DND-41 (cell line): ENCODE data around the gene GABRR2.

Source experiments
- ATAC-seq: fragments of 200-7000 bp; cut with Tn5 transposase; 3 replicates; pipeline ENCODE4 v1.9.1; 2021; ENCODE audit warnings: low read depth; ENCODE audit not compliant: insufficient read depth
- DNase-seq: peaks from one replicate; pipeline ENCODE4 v3.0.0-alpha.2; 2020
- H2AFZ ChIP-seq: 2 replicates; pipeline ENCODE4 v1.6.0; 2012; ENCODE audit warnings: low read depth, low read length
- H3K27ac ChIP-seq: 2 replicates; pipeline ENCODE4 v1.5.1; 2012; ENCODE audit warnings: low read length, inconsistent platforms
- H3K27me3 ChIP-seq: fragments of 200-600 bp; sonication (generic); 2 replicates; pipeline ENCODE4 v1.6.0; 2012; ENCODE audit warnings: low read length, mild to moderate bottlenecking, inconsistent platforms; ENCODE audit not compliant: insufficient read depth, poor library complexity
- H3K36me3 ChIP-seq: 2 replicates; pipeline ENCODE4 v1.5.1; 2012; ENCODE audit warnings: low read length, inconsistent platforms; ENCODE audit not compliant: insufficient read depth
- H3K4me1 ChIP-seq: 2 replicates; pipeline ENCODE4 v1.5.1; 2012; ENCODE audit warnings: mild to moderate bottlenecking, low read length; ENCODE audit not compliant: insufficient read depth
- H3K4me2 ChIP-seq: 2 replicates; pipeline ENCODE4 v1.6.0; 2012; ENCODE audit warnings: mild to moderate bottlenecking, moderate library complexity, low read length, inconsistent platforms; ENCODE audit not compliant: insufficient read depth
- H3K4me3 ChIP-seq, 2 experiments: fragments of 200-600 bp in 1 of 2; shearing (Covaris generic) in 1 of 2; 2 replicates each; pipeline ENCODE4 v1.5.1; 2012 to 2016; ENCODE audit warnings: inconsistent platforms in 2 of 2, low read length in 2 of 2, mild to moderate bottlenecking in 2 of 2, low read depth in 1 of 2, moderate library complexity in 1 of 2
- H3K79me2 ChIP-seq: 2 replicates; pipeline ENCODE4 v1.6.0; 2012; ENCODE audit warnings: low read length, inconsistent platforms; ENCODE audit not compliant: insufficient read depth
- H3K9ac ChIP-seq: 2 replicates; pipeline ENCODE4 v1.6.0; 2012; ENCODE audit warnings: low read depth, mild to moderate bottlenecking, inconsistent platforms, low read length, moderate library complexity
- H3K9me3 ChIP-seq: 2 replicates; pipeline ENCODE4 v1.5.1; 2012; ENCODE audit warnings: low read length, moderate library complexity, mild to moderate bottlenecking, inconsistent platforms; ENCODE audit not compliant: insufficient read depth, severe bottlenecking
- H4K20me1 ChIP-seq: 2 replicates; pipeline ENCODE4 v1.6.0; 2012; ENCODE audit warnings: low read length; ENCODE audit not compliant: insufficient read depth
- EZH2 ChIP-seq: IDR thresholded peaks from 3 replicates; pipeline ENCODE4 v1.6.1; 2012; ENCODE audit warnings: borderline replicate concordance, low read depth, mild to moderate bottlenecking, moderate library complexity, low read length, inconsistent platforms; ENCODE audit not compliant: severe bottlenecking
- TF ChIP-seq, protein P1 (sequence below): IDR thresholded peaks from 2 replicates; pipeline ENCODE4 v1.5.1; 2012; ENCODE audit warnings: borderline replicate concordance, low read length, moderate library complexity, mild to moderate bottlenecking; ENCODE audit not compliant: poor library complexity, severe bottlenecking; ENCODE audit errors: extremely low read depth

GABRR2 gene

DNA sequence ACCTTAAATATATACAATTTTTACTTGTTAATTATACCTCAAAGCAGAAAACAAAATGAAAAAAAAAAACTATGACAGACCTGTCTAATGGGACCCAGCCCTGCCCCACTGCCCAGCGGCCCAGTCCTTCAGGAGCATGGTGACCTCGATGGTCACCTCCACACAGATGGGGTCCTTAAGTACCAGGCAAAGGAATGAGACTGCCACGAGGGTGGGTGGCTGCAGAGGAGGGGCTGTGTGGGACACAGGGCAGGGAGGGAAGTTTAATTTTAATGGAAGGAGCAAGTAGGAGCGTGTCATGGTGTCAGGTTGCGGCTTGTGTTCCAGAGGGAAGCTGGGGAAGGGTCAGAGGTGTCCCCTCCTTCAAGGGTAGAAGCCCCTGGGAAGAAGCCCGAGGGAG, 28.6 kb downstream of the GABRR2 start:
- H4K20me1 ChIP-seq = no peaks in the 10 kb centered on the region
- no peak overlapping the region for H3K4me2 ChIP-seq
- no peaks in the 10 kb centered on the region for H3K4me1 ChIP-seq
- H3K9me3 ChIP-seq = no peaks in the 10 kb centered on the region
- TF ChIP-seq, protein P1, sequence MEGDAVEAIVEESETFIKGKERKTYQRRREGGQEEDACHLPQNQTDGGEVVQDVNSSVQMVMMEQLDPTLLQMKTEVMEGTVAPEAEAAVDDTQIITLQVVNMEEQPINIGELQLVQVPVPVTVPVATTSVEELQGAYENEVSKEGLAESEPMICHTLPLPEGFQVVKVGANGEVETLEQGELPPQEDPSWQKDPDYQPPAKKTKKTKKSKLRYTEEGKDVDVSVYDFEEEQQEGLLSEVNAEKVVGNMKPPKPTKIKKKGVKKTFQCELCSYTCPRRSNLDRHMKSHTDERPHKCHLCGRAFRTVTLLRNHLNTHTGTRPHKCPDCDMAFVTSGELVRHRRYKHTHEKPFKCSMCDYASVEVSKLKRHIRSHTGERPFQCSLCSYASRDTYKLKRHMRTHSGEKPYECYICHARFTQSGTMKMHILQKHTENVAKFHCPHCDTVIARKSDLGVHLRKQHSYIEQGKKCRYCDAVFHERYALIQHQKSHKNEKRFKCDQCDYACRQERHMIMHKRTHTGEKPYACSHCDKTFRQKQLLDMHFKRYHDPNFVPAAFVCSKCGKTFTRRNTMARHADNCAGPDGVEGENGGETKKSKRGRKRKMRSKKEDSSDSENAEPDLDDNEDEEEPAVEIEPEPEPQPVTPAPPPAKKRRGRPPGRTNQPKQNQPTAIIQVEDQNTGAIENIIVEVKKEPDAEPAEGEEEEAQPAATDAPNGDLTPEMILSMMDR = no peak
- ATAC-seq (no peak), DNase-seq (no peak)
- no peaks in the 10 kb centered on the region for H3K27me3 ChIP-seq
- no peak overlapping the region for H3K4me3 ChIP-seq
- no peaks in the 10 kb centered on the region for H3K36me3 ChIP-seq
- H3K9ac ChIP-seq = no peak overlapping the region
- H3K27ac ChIP-seq = no peak overlapping the region
- no peak overlapping the region for H2AFZ ChIP-seq
- H3K79me2 ChIP-seq = no peaks in the 10 kb centered on the region

DNA sequence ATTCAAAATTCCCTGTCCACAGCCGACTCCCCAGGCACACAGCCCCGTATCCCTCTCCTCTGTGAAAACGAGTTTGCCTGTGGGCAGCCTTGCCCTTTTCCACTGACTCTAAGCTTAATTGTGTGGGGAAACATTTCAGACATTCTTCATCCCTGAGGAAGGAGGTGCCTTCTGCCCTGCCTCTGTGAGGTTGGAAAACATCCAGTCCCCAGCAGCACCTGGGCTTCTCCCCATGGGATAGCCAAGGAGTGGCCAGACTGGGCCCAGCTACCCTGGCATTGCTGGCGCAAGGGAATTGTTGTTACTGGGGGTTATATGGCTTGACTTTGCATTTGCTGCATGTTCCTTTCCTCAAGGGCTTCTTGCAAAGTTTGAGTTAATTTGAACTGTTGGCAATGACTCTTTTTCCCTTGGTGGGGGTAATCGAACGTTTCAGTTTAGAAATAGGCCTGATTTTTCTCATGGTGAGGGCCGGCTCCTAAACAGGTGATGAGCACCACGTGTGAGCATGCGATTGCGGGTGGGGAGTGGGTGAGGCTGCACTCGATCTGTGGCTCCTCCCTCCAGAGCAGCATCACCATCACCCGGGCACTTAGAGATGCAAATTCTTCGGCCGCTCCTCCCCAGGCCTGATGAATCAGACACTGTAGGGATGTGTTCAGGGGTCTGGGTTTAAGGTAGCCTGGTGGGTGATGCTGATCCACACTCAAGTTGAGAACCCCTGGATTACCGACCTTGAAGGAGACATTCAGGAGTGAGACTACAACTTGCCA, 29.9 kb downstream of the GABRR2 start:
- Histone ChIP-seq H3K4me2 (no peak overlapping the region), H3K27me3 (no peaks in the 10 kb centered on the region), H3K9me3 (no peaks in the 10 kb centered on the region), H3K4me3 (no peak overlapping the region), H2AFZ (no peak overlapping the region), H3K27ac (no peak overlapping the region), H3K36me3 (no peaks in the 10 kb centered on the region), H3K79me2 (no peaks in the 10 kb centered on the region), H4K20me1 (no peaks in the 10 kb centered on the region), H3K9ac (no peak overlapping the region), H3K4me1 (no peaks in the 10 kb centered on the region)
- ATAC-seq (no peak), DNase-seq (no peak)
- no peak for TF ChIP-seq EZH2
- TF ChIP-seq, protein P1 = no peak

DNA sequence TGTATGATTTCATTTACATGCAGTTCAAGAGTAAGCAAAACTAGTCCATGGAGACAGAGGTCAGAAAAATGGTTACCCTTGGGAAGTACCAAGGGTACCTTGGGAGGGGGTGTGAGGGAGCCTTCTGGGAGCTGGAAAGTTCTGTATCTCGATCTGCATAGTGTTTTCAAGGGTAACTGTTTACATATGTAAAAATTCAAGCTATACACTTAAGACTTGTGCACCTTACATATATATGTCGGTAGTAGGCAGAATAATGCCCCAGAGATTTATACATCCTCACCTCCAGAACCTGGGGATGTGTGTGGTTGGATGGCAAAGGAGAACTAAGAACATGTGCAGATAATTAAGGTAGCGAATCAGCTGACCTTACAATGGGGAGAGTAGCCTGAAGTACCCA, 31.0 kb downstream of the GABRR2 start:
- no peak for DNase-seq
- Histone ChIP-seq H3K4me2 (no peak overlapping the region), H3K4me1 (no peaks in the 10 kb centered on the region), H3K36me3 (no peaks in the 10 kb centered on the region), H3K9ac (no peak overlapping the region), H3K4me3 (no peak overlapping the region), H4K20me1 (no peaks in the 10 kb centered on the region), H3K79me2 (no peaks in the 10 kb centered on the region), H2AFZ (no peak overlapping the region), H3K27ac (no peak overlapping the region), H3K9me3 (no peaks in the 10 kb centered on the region), H3K27me3 (no peaks in the 10 kb centered on the region)
- ATAC-seq = no peak
- TF ChIP-seq, protein P1 = no peak
- no peak for TF ChIP-seq EZH2
